NCI-H446 treated with DMSO at 0.1 percent for 48 hours (cell line): ENCODE results near the gene PAX1.

Experiments used
- DNase-seq: peaks from one replicate; lab custom pipeline; 2025; lab: John Stamatoyannopoulos, UW

PAX1 gene

DNA sequence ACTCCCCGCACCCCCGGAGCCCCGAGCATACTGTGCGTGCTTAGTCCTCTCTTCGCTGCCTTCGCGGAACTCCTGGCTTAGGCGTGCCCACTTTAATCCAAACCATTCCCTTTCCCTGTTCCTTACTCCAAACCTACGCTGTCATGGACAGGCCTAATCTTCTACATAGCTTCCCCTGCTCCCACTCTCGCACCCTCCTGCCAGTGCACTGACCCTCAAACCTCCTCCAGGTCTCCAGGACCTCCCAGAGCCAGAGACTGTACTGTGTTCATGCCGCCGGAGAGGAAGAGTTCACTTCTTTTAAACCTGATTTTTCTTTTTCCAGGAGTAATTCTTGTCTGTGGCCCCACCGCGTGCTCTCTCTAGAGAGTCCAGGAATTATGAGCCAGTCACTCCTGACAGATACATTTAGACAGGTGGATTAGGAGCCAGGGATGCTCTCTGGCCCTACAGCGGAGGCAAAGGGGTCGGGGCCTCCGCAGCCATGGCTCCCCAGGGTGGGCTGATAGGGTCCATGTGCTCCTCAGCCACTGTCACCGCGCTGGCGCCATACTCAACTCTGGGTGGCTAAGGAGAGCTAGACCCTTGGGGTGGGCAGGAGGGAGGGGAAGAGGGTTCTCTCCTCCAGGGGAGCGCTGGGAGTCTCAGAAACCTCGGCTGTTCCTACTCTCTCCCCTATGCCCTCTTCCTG, 1.6 kb upstream of the PAX1 start:
- no peak for DNase-seq

DNA sequence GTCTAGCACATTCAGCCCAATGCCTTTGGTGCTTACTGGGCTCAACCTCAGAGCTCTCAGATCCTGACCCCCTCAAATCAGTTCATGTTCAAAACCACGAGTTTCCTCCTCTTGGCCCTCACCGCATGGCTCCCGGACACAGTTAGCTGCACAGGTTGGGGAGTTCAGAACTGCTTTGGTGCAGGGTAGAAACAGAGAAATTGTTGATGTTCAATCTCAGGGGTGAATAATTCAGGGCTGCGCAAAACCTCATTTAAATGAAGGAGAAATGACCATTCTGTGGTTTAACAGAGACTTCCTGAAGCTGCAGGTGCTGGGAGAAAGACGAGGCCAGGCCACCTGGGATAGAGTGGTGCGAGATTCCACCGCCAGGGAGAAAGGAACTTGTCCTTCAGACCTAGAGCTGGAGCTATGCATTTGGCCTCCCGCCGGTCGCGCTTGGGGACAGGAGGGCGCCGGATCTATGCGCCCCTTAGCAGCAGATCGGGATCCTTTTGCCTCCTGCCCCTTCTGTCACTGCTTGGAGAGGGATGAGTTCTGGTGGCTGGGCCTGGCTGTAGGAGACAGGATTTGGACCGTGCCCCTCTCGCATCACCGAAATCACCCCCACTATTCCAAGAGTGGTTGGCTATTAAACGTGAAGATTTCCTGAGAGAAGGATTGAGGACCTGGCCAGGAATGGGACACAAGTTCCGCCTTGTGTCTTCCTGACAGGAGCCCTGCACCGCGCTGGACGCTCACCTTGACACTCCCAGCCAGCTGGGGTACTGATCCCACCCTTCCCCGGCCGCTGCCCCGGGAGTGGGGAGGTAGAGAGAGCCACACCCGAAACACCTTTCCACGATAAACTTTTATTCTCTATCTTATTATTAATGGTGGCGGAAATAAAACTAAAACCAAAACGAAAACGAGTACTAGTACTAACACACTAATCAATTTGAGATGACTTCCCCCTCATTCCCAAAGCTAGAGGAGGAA, 767 bp upstream of the PAX1 start:
- no peak for DNase-seq

DNA sequence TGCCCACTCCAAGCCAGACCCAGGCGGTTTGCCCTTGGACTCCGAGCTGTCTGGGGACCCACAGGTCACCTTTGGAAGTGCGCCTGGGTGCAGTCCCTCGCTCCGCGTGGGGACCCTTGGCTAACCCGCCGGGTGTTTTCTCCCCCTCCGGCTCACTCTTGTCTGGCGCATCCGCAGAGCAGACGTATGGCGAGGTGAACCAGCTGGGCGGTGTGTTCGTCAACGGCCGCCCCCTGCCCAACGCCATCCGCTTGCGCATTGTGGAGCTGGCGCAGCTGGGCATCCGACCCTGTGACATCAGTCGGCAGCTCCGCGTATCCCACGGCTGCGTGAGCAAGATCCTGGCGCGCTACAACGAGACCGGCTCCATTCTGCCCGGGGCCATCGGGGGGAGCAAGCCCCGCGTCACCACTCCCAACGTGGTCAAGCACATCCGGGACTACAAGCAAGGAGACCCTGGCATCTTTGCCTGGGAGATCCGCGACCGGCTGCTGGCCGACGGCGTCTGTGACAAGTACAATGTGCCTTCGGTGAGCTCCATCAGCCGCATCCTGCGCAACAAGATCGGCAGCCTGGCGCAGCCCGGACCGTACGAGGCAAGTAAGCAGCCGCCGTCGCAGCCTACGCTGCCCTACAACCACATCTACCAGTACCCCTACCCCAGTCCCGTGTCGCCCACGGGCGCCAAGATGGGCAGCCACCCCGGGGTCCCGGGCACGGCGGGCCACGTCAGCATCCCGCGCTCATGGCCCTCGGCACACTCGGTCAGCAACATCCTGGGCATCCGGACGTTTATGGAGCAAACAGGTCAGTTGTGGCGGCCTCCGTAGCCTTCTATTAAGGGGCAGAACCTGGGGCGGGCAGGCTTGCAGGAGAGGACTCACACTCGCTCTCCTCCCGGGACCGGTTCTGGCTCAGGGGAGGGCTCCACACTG, 1.1 kb downstream of the PAX1 start:
- DNase-seq, result no peak

DNA sequence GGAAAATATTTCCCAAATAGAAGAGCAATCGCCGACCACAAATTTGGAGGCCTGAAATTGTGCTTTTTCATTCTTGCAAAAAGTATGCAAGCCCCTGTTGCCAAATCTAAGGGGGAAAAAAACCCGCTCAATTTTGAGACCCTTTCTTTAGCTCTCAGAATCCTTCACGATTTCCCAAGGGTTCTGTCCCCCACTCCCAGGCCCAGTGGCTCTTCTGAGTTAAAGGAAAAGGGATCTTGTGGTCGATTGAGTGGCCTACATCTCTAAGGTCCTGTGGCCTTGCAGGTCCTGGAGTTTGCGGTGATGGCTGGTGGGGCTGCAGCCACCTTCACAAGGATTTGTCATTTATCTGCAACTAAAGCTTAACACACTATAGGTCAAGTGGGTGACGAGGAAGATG, 1.8 kb downstream of the PAX1 start:
- no peak for DNase-seq

DNA sequence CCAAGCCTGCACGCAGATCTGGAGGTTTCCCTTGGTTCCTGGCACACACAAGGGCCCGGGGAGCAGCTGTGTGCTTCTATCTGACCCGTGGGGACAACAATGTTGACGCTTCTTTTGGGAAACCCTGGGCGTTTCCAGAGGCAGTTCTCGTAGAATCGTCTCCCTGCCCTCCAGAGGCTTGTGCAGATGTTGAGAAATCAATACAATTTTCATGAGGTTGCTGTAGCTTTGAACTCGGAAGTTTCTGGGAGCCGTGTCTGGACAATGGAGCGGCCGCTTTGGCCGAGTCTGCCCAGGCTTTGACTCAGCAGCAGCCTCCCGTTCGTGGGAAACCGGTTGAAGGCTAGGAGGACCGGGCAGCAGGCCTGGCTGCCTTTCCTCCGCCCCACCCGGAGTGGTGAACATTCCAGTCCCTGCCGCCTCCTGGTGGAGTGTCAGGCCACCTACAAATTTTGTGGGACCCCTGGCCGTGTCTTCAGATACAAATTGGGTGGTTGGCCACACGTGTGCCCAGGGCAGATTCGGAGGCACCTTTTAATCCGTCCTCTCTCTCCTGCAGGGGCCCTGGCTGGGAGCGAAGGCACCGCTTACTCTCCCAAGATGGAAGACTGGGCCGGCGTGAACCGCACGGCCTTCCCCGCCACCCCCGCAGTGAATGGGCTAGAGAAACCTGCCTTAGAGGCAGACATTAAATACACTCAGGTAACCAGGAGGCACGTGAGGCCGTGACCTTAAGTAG, 2.7 kb downstream of the PAX1 start:
- DNase-seq, result no peak

DNA sequence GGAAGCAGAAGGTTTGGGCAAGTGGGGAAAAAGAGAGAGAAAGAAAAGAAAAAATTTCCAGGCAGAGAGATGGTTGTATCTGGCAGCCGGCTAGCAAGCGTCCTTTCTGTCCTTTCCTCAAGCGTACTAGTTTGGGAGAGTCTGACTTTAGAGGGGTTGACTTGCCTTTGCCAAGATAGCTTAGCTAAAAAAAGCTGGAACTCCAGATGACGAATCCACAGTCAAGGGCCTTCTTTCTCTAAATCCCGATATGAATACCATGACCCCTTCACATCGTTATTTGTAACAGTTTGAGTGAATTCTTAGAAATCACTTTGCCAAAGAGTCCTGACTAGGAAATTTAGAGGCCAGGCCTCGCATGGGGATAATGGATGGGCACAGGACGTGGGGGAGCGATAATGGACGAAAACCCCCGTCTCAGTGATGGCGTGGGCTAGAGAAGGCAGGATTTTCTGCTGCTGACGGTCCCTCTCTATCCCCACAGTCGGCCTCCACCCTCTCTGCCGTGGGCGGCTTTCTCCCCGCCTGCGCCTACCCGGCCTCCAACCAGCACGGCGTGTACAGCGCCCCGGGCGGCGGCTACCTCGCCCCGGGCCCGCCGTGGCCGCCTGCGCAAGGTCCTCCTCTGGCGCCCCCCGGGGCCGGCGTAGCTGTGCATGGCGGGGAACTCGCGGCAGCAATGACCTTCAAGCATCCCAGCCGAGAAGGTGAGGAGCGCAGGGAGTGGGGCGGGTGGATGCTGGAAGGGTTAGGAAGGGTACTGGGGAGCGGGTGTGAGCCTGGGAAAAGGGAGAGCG, 3.5 kb downstream of the PAX1 start:
- no peak for DNase-seq

DNA sequence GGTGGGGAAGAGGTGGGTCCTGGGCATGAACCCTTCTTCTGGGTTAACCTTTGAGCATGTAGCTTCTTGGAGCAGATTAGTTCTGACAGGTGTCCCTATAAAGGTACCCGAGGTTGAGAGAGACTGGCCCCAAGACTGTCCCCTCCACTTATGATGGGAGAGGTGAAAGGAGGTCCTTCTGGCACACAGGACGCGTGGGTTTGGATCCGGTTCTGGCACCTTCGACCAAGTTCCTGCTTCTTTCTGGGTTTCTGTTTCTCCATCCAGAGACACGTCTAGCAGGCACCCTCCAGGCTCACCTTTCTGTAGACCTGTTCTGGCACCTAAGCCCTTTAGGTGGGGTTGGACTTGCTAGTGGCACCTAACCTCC, 4.1 kb downstream of the PAX1 start:
- no peak for DNase-seq

DNA sequence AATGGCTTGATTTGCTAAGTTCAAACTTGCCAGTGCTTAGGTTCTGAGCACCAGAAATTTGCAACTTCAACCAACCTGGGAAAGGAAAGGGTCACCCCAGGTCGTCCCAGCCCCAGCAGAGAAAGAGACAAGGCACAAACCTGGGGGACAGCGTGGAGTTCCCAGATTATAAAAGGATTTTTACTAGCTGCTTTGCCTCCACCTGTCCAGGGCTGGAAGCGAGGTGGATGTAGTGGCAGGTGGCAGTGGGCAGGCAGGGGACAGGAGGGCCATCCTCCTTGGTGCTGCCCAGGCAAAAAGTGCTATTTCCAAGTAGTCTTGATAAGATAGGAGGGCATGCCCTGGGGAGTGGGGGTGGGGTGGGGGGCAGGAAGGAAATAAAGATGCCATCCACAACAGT, 4.9 kb downstream of the PAX1 start:
- DNase-seq, result no peak

DNA sequence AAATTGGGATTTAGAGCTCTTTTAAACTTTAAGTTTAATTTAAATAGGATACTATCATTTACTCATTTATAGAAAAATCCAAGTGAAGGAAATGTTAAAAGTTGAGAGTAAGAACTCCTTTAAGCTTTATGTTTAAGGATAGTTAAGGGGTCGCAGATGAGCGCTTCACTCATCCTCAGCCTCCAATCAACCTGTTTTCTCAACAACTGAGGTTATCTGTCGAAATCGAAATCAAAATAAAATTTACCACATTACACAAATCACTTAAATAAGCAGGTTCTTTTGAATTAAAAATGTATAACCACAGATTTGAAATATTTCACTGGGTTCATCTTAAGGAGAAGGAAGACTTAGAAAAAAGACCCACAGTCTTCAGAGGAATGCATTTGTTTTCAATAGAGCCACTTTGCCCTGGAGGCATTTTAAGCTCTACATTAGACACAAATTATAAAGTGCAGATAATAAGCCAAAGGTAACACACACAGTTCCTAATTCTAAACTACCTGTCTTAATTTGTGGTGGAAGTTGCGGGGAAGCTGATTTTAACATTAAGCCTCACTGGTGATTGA, 5.5 kb downstream of the PAX1 start:
- DNase-seq, result no peak

DNA sequence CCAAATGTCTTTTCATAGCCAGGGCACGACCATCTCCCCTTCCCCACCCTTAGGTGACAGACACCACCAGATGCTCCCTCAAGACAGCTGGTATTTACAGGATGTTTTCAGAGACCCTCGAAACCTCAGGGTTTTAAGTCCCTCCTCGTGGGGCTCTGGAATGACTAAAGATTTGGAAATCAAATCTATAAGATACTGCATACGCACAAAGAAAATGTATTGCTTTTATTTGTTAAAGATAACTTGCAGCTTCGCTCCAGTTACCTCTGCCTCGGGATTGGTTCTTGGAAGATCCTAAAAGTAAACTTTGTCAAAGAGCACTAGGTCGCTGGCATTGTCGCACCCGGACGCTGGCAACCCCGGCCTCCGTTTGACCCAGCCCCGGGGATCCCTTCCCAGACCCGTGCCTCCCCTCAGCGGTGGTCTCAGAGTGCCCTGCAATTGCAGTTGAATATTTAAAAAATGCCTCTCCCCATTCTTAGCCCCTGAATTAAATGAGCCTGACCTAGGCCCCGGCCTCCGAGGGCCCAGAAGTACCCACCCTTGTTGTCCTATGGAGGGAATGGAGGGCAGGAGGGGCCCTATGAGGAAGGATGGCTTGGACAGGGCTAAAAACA, 7.1 kb downstream of the PAX1 start:
- DNase-seq, result no peak

DNA sequence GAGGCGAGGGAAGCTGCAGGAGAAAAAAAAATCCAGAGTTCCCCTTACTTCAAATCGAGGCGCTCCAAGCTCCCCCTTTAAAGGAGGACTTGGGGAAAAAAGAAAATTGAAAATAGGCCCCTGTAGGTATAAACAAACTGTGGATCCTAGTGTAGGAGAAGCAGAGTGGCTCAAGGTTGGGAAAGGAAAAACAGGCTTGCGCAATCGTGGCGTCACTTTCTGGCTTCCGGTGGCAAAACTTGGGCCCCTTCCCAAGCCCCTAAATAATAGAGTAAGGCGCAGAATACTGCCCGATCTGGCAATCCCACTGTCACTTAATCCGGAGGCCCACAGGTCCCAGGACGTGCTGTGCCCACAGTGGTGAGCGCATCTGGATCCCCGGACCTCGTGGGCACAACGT, 8.0 kb downstream of the PAX1 start:
- DNase-seq, result no peak

DNA sequence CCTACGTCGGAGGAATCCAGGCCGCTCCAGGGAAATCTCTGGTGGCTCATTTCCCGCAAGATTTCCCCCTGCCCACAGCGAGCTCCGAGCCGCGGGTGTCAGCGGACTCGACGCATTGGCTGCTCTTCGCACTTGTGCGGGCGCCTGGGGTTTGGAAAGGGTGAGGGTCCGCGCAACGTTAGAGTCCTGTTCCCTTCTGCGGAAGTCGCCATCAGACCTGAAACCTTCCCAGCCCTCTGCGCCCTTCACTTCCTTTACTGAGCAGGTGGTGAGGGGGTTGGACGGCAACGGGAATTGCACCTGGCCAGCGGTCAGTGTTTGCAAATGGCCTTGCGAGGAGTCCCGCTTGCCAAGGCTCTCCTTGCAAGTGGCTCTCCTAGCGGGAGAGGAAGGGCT, 8.4 kb downstream of the PAX1 start:
- DNase-seq, result no peak

DNA sequence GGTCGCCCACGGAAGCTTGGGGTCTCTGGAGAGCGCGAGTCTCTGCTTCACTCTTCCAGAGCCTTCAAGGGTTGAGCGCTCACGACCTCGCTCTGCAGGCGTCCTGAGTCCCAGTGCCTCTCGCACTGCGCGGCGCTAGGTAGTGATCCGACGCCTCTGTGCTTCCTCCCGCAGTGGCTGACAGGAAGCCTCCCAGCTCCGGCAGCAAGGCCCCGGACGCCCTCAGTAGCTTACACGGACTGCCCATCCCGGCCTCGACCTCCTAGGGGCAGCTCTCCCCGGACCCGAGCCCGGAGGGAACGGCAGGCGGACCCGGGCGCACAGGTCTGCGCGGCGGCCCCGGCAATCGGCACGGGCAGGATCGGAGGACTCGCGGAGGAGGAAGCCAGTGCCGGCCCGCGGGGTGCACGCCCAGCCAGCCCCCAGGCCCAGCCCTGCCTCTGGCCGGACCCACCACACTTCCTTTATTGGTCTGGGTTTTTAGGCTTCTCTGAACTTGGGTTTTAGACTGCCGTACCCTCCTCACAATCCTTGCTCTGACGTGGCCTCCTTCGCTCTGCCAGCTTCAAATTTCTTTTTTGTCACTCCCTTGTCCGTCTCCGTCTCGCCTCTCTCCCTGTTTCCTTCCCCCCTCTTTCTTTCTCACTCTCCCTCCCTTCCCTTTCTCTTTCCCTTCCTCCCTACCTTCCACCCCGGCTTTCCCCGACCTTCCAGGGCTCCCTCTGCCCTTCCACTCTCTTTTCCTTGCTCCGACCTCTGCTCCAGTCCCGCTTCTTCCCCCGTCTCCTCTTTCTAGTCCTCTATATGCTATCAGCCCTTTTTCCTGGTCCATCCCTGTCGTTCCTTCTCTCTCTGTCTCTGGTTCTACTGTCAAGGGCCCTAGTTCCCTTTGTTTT, 9.1 kb downstream of the PAX1 start:
- no peak for DNase-seq

DNA sequence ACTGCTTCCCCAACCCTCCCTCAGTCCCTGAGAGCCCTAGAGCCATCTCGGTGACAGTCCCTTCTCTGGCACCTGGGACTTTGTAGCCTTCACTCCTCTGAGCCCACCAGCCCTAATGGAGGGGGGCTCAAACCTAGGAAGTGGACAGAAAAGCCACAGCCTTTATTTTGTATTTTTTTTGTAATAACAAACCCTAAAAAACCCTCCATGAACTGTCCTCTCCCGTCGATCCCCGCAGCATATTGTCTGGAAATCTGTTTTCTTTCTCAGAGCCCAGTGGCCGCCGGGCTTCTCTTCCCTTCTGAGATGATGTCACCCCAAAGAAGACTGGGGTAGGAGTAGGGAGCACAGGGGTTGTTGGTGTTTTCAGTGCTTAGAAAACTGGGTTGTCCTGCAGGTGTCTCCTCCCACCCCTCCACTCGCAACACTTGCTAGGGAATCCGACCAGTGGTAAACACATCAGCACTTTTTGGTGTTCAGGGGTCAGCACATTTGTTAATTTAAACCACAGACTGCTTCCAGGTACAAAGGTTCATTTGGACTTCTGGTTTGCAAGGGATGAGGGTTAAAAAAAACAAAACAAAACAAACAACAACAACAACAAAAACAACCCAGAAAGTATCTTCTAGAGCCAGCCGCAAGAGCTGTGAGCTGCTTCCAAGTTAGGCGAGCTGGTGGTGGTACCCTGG, 9.9 kb downstream of the PAX1 start:
- DNase-seq, result no peak

DNA sequence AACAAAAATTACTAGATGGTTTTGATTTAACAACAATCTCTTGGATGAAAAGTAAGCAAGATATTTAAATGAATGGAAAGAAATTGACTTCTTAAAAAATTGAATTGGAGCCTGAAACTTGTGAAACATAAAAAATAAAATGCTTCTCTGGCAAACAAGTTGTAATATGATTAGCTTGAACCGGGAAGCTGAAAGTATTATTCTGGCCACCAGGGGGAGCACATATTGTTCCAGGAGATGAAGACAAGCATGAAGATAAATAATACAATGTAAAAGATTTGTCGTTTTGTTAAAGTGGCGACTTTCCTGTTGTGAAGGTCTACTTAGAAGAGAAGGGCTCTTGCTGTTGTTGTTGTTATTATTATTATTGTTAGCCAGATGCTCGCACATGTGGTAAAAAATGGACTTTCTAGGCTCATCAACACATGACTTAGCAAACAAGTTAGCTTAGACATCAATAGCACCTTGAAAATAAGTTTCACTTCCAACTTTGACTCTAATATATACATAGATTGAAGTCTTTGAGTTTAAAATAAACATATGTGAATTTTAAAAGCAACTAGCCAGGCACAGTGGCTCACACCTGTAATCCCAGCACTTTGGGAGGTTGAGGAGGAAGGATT, 14.2 kb downstream of the PAX1 start:
- peak; percentile 2 for DNase-seq

DNA sequence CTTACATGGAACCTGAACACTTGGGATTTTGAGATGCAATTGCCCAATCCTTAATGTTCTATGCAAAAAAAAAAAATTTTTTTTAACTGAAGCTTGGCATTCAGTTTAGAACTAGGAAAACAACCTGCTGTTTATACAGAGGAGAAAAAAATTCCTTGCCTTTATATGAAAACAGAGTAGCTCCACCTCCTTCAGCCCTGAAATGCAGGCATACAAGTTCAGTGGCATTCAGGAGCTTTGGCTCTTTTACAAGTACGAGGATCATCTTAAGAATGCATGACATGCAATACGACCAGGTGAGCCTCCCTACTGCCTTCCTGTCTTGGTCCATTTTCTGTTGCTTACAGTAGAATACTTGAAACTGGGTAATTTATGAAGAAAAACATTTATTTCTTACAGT, 20.4 kb downstream of the PAX1 start:
- no peak for DNase-seq

DNA sequence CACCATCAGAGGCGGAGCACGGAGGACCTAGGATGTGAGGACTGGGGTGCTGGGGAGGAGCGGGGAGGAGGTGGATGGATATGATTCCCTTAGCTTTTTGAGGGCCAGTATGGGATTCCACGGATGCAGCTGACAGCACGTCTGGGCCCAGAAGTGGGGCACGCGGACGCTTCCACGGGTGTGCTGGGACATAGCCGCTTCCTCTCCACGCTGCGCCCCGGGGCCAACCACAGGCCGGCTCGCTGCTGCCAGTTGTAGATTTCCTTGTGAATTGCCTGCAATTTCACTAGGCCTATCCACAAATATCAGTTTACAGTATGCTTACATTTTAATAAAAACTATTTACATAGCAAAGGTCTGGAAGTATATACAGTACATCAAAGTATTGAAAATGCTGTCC, 23.9 kb downstream of the PAX1 start:
- DNase-seq, result no peak

DNA sequence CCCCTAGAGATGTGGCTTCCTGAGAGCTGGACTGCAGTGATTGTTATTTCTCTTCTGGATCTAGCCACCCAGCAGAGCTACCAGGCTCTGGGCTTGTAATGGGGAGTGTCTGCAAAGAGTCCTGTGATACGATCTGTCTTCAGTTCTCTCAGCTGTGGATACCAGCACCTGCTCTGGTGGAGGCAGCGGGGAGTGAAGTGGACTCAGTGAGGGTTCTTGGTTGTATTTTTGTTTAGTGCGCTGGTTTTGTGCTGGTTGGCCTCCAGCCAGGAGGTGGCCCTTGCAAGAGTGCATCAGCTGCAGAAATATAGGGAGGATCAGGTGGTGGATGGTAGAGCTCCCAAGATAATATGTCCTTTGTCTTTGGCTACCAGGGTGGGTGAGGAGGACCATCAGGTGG, 33.7 kb downstream of the PAX1 start:
- DNase-seq, result no peak
